ENCODE results near the gene KCNK4. TPM values are rescaled to one million over a fixed set of nuclear protein-coding genes. Genes with fewer than 3 reads are reported as not detected.

KCNK4 gene
- total RNA-seq, 1 donor from 2014 or later = not detected

- no peak for TF ChIP-seq CTCF (IDR thresholded peaks at IDR 0.05; ENCODE audit: borderline replicate concordance)
- Histone ChIP-seq H3K27ac (replicated peaks) (no peak overlapping the region), H3K36me3 (peaks cover 9% of the 10 kb centered on the region), H3K9me3 (replicated peaks) (no peaks in the 10 kb centered on the region), H3K4me3 (no peak overlapping the region), H3K4me1 (peaks cover 68% of the 10 kb centered on the region), H3K27me3 (ENCODE audit: low read depth) (no peaks in the 10 kb centered on the region)
- intact Hi-C loops (cut with micrococcal nuclease) = no loop called here
- no peak for DNase-seq
These were observed 42.5 kb upstream of the KCNK4 start for GRCh38 chr11:64248578-64248977.

- intact Hi-C loops (cut with micrococcal nuclease) = no loop called here
- Histone ChIP-seq H3K27me3 (ENCODE audit: low read depth) (no peaks in the 10 kb centered on the region), H3K4me1 (peaks cover 68% of the 10 kb centered on the region), H3K4me3 (no peak overlapping the region), H3K9me3 (replicated peaks) (no peaks in the 10 kb centered on the region), H3K27ac (replicated peaks) (no peak overlapping the region), H3K36me3 (peaks cover 5% of the 10 kb centered on the region)
- TF ChIP-seq CTCF (IDR thresholded peaks at IDR 0.05; ENCODE audit: borderline replicate concordance) = no peak
- no peak for DNase-seq
These were observed 42.1 kb upstream of the KCNK4 start for GRCh38 chr11:64249038-64249437.

GRCh38 chr11:64249563-64250414, 41.3 kb upstream of the KCNK4 start:
- Histone ChIP-seq H3K4me1 (peaks cover 63% of the 10 kb centered on the region), H3K4me3 (no peak overlapping the region), H3K27ac (replicated peaks) (no peak overlapping the region), H3K36me3 (peaks cover 5% of the 10 kb centered on the region), H3K27me3 (ENCODE audit: low read depth) (no peaks in the 10 kb centered on the region), H3K9me3 (replicated peaks) (no peaks in the 10 kb centered on the region)
- no peak for TF ChIP-seq CTCF (IDR thresholded peaks at IDR 0.05; ENCODE audit: borderline replicate concordance)
- DNase-seq = no peak
- intact Hi-C loops (cut with micrococcal nuclease) = no loop called here

GRCh38 chr11:64250415-64251015, 40.6 kb upstream of the KCNK4 start:
- H3K36me3 ChIP-seq = peaks cover 12% of the 10 kb centered on the region
- no peaks in the 10 kb centered on the region for H3K9me3 ChIP-seq (replicated peaks)

More at GRCh38 chr11:64250415-64251015, 40.6 kb upstream of the KCNK4 start:
- H3K4me1 ChIP-seq = peaks cover 56% of the 10 kb centered on the region
- intact Hi-C loops (cut with micrococcal nuclease) = no loop called here
- no peak for DNase-seq
- H3K4me3 ChIP-seq = peak overlapping the region; percentile 88
- no peaks in the 10 kb centered on the region for H3K27me3 ChIP-seq (ENCODE audit: low read depth)
- TF ChIP-seq CTCF (IDR thresholded peaks at IDR 0.05; ENCODE audit: borderline replicate concordance) = no peak
- H3K27ac ChIP-seq (replicated peaks) = peak overlapping the region; percentile 84

All from left ventricle myocardium inferior (tissue), 1 donor.